Activated CD4-positive, alpha-beta T cell treated with anti-CD3 and anti-CD28 coated beads for 24 hours (primary cell): ENCODE measurements around the gene RNASEL.
A peak's percentile ranks its signal among the peaks of the same experiment; 100 is the strongest.

ENCODE experiments used
- DNase-seq, 2 donors: peaks; one replicate each; pipeline ENCODE4 v3.0.0-alpha.2; 2020; ENCODE audit warnings: low read depth in 2 of 2

The RNASEL gene

DNA sequence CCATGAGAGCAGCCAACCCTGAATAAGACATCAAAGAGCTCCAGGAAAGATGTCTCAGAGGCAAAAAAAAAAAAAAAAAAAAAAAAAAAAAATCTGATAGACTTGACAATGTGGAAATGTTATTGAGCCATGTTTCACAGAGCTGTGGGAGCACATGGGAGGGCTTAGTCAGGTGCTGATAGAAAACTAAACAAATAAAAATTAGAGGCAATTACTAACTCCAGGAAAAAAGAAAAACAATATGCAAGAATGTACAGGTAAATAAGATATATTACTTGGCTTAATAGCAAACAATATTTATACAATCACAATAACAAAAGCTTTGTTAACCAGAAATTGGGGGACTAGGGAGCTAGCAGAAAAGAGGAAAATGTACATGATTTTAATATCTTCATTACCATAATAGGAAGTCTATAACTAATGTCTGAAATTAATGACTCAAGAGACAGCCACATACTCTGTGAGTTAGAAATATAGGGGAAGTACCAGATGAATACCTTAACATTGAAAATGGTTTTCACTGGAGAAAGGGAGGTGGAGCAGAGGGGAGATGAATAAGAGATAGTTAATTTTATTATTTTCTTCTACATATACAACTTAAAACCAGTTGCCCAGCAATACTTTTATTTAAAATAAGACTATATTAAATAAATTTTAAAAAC is 32.0 kb upstream of the RNASEL start:
- no peak for DNase-seq

DNA sequence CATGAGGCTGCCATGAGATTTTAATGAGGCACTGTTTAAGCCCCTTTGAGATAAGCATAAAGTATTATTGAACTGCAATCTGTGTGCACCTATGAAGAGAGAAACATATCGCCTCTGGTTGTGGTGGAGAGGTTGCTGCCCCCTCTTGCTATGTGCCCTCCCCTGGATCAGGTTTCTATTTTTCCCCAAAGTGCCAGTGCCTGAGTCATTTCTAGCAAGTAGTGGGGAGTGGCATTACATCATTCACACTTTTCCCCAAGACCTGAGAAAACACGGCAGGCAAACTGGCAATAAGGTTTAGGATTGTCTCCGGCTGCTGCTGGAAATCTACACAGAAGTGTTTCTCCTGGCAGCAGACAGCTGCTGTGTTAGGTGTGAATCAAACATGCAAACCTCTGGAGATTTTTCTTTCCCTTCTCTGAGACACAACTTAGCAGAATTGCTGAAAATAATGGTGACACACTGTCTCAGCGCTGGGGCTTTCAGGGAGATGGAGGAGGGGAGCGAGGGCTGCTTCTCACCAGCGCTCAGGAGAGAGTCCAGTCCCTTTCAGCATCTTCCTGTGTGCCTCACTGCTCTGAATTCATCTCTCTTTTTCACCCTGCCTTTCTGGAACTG is 28.8 kb upstream of the RNASEL start:
- DNase-seq: no peak

DNA sequence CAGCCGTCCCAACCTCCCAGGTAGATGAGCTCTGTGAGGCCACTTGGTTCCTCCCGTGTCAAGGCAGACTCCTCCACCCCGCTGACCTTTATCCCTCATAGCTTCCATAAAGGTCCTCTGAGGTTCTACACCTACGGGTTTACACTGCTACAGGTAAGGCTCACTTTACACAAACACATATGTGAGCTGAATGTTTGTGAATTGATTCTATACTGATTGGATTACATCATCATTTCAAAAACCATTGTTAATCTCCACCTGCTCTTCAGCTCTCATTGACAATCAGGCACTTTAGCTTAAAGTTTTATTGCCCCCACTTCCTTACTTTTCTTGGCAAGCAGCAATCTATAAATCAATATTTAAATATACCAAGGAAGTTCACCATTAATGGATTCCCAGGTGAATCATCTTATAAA is 28.0 kb upstream of the RNASEL start:
- DNase-seq: no peak

DNA sequence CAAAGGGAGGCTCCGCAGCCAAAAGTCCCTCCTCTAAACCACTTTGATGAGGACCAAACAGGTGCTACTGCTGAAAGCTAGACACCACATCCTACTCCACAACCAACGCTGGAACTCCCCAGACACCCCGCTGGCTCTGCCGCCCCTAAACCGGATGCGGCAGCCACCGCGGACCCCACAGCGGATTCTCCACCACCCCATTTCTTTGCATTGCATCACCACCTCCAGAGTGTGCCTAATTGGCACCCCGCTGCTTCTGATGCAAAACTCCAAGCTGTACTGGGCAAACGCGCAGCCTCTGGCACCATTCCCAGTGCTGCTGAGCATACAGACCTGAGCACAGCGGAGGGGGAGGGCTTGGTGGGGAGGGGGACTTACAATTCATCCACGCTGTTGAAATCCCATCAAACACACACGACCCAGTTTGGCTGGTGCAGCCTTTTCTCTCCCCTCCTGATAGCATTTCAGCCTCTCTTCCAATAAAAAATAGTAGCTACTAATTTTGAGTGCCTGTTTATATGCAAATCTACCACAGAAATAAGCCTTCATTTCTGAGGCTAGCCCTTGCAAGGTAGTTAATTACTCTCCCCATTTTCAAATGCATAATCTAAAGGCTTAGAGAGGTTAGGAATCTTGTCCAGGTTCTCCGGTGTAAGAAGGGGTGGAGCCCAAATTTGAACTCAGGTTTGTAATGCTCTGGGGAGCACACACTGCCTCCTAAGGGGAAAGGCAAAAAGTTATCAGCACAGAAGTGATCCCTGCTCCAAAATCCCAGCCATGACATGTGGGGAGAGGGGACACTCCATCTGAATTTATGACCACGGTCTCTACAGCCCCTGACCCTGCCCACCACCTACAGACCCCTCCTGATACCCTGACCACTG is 27.3 kb upstream of the RNASEL start:
- peak; percentile 63 to 73 for DNase-seq

DNA sequence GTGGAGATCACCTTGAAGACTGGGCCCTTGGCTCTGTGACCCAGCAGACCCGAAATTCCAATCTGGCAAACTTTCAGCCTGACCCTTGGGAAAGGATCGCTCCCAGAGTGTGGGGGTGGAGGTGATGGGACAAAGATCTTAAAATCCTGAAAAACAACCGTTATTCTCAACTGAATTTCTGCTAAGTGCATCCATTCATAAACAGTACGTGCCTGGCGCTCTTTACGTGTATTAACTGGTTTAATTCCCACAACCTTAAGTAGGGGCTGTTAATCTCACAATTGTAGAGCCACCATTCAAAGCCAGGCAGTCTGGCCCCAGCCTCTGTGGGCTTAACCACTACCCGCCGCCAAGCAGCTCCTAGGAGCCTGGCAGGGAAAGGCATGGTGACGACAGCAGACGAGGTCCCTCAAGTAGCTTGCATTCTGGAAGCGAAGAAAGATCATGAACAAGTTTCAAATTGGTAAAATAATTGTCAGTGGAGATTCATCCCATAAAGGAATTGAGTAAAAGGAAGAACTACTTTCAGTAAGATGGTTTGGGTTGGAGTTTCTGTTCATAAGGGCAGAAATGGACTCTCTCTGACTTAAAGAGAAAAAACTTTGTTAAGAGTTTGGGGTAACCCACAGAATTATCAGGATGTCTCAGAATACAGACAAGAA is 26.5 kb upstream of the RNASEL start:
- DNase-seq: peak in 1 of 2 donors; percentile 36

DNA sequence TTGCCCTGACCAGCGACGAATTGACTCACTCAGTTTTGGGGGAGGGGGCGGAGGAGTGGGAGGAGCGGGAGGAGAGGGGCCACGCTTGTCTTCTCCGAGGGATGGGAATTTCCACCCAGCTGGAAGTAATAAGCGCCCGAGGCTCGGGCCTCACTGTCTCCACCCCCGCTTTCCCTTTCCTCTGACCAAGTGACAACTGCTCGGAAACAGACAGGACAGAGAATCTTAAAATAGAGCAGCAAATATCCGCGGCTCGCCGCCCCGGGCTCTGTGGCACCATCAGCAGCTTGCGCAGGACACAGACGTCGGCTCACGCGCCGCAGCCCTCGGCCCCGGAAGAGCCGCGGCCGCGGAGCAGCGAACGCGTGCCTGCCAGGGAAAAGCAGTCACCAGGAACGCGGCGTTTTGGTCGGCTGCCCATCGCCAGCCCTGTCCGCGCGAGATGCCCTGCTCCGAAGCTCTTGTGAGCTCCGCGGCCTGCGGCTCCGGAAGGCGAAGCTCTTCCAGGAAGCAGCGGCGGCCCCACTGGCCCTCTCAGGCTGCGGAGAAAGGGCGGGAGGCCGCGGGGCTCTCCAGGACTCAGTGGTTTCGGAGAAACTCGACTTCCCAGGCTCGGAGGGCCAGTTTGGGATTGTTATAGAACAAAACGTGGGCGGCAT is 25.9 kb upstream of the RNASEL start:
- peak; percentile 42 for DNase-seq

DNA sequence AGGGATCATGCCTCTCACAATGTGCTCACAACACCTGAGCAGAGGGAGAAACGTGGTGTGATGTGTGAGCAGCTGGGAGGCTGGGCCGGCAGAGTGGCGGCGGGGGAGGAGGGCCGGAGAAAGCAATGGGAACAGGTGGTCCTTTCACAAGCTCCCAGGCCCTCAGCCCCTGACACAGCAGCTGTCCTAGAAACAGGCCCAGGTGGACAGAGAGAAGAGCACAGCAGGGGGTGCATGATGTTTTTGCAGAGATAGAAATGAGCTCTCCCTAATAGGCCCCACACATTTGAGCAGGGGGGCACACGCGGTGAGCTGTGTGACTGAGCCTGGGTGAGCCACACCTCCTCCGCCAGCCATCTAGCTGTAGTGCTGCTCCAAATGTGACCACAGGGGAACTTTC is 22.7 kb upstream of the RNASEL start:
- DNase-seq: no peak

DNA sequence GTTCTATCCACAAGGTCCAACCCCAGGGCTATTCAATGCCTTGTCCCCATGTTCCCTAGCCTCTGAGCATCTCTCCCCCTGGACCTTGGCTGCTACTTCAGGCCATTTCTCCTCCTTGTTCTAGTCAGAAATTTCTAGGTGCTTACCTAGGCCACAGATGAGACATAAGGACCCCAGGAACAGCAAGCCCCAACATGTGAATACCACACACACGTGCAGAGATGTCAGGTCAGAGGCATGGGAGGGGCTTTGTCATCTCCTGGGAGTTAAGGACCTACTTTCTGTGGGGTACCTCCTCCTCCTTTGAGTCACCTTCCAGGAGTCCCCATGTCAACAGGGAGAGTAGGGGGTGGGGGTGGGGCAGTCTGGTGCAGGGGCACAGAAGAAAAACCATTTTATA is 22.3 kb upstream of the RNASEL start:
- DNase-seq: no peak

DNA sequence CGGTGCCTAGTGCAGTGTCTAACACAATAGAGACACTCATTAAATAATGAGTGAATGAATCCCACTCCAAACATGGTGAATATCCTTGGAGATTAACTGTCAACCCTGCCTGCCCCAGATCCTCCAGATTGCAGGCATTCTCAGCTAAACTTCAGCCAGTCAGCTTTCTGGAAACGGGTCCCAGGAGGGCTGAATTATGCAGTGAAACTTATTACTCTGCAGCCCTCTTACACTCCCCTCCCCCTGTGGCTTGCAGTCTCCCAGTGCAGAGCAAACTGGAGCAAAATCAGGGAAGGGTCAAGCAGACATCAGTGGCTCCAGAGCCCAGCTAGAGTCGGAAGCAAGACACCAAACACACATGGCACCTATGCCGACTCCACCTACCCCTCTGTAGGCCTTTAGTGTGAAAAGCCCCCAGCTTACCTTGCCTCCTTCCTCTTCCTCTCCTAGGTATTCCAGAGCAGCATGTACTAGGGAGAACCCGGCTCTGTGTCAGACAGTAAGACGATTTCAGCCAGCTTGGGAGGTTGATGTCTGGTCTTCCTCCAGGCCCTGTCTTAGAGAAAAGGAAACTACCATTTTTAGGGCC is 21.6 kb upstream of the RNASEL start:
- no peak for DNase-seq

DNA sequence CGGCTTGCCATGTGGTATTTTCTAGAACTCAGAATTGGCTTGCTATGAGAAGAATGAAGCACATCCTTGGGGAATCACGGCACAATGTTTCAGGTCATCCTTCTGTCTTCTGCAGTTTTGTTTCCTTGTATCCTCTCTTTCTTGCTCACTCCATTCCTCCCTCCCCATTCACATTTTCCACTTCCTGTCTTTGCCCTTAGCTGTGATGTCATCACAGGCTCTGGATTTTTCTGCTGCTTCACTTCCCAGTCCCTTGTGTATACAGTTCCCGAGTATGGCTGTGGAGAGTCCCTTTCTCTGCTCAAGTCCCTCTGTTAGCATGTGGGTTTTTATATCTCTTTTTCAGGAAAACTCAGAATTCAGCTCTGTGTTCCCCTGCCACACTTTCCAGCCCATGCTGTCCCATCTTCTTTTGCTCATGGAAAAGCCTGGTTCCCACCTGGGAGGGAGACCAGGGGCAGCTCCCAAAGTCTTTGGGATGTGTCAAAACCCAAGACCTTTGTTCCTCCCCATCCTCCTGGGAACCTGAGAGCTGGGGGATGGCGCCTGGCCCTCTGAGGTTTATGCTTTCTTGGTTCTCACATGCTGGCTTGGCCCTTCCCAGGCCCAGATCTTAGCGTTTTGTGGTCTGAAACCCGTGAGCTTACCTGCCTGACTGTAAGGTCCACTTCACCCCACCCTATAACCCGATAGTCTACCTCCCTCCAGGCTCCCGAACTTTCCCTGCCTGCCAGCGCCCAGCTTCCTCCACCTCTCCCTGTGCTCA is 20.0 kb upstream of the RNASEL start:
- DNase-seq: no peak

DNA sequence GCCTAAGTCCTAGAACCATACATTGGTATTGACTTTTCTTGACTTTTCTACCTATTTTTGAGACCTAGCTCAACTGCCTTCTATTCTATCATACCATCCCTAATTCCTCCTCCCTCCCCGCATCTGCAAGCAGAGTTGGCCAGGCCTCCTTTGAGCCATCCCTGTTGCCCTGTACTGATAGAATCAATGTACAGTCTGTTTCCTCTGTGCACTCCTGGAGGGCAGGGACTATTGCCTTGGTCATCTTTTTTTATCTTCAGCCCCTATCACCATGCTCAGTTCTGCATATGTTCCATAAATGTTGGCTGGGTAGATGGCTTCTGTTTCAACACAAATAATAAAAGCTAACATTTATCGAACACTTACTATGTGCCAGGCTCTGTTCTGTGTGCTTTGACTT is 19.2 kb upstream of the RNASEL start:
- no peak for DNase-seq

DNA sequence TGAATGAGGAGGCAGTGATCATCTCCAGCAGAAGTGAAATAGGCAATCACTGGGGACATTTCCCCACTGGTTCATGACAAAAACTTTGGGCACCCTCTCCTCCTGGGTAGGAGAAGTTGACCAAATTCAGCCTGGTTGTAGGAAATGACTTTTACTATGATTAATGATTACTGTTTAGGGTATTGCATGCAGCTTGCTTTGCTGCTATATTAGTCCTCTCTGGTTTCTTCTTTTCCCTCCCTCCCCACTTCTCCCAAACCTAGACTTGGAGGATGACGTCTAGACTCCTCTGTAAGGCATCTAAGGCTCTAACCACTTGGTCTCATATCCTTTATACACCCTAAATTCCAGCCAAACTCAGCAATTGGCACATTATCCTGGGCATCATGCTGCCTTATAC is 18.5 kb upstream of the RNASEL start:
- DNase-seq: no peak

DNA sequence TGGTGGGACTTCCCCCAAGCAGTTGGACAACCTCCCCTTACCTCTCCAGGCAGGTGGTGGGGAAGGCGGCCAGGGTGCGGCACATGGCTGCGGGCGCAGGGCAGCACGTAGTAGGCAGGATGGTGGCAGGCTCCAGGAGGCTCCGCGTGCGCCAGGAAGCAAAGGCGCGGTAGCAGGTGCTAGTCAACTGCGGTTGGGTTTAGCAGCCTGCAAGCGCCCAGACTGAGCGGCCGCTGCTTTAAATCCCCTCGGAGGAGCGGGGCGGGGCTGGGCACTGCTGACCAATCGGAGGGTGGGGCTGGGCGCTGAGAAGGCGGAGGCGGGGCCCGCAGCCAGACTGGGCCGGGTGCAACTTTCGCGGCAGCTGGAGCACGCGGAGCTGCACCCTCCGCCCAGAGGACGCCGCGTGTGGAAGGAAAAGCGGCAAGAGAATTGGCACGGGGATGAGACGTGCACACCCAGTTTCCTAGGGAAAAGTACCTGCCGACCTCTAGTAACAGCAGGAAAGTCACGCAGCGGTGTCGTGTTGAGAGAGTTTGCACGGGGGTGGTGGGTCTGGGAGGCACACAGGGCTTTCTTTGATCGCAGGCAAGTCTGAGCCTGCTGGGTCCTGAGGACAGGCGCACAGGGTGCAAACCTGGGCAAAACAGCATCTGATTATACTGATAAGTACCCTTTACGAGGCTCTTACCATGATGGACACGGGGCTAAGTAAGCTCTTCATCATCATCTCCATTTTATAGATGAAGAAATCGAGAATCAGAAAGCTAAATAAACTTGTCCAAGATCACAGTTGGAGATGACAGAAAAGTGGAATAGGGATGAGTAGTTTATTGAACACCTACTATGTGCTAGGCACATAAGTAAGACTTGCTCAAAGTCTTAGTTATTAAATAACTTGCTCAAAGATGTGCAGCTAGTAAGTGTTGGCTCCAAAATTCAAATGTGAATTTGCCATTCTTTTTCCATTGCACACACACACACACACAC is 15.4 kb upstream of the RNASEL start, which contains the start of gene RGS16:
TSS of gene RGS16 (minus strand) at position 215 of the 990 bp plus-strand sequence. CDS start at position 85, 130 bp downstream.
- peak; percentile 93 to 94 for DNase-seq

DNA sequence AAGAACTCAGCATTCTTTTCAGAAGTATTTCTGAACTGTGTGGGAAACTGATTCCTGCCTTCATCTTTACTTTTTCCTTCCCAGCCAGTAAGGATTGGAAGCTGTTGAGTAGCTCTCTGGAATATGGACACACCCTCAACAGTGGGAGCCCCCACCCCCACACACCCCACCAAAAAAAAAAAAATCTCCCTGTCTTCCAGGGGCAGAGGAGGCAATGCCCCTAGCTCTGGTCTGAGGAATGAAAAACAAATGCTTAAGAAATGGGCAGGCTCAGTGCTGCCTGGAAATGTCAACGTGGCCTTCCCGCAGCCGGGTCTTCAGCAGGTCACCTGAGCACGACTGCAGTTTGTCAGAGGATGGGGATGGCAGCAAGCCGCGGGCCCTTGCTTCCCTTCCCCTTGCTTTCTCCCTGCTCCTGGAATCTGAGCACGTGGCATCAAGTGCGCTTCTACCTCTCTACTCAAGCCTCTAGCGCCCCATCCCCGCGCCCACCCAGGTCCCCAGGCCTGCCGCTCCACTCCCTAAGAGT is 14.7 kb upstream of the RNASEL start:
- DNase-seq: no peak

DNA sequence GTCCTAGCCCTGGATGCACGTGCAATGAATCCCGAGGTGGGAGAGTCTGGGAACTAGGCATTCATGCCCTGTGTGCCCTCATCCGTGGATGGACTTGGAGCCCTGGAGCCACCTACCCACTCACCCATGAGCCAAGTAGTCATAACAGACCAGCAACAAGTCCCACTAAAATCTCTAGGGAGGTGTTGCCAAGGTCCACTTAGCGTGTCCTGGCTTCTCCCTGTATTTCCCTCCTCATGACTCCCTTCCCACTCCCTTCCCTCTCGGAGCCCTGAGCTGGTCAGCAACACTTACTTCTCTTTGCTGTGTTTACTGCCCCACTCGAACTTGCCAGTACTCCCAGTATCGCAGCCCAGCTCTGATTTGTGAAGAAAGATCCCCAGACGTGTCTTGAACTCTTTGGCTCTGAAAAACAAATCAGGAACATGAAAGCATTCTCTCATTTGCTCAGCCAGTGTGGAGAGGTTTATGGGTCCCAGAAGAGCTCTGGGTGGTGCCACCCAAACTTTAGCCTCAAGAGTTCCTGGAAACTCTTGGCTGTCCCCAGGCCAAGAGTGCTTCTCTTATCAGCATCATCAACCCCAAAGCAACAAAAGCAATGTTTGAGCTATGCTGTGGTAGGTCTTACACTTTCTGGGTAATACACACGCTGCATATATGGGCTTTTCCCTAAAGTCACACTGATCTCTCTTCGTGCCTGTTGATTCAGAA is 14.0 kb upstream of the RNASEL start:
- no peak for DNase-seq

DNA sequence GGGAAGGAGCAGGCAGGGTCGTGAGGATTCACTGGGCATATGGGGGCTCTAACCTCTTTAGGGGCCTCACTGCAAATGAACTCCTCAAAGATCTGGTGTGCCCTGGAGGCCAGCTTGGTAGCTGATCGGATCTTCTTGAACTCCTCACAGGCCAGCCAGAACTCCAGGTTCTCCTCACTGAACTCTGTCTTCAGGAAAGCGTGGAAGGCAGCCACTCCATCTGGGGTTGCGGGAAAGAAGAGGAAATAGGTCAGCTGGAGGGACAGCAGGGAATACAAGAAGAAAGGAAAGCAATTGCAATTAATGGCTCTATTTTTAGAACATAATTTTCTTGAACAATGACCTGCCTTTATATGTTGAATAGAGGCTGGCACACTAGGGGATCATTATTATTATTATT is 12.9 kb upstream of the RNASEL start:
- no peak for DNase-seq

DNA sequence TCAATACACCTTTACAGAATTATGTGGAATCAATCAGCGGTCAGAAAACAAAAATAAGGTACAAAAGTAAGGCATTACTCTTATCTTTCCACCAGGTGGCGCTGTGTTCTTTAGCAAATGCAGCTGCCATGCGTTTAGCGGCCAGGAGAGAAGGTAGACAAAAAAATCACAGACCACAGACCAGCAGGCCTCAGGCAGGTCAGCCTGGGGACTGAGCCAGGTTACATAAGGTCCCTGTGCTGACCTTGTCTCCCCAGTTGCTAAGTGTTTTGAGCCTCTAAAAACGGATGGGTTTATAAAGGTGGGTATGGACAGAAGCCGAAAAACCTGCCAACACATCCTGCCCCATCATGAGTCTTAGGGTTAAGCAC is 12.3 kb upstream of the RNASEL start:
- DNase-seq: peak; percentile 38 to 60

DNA sequence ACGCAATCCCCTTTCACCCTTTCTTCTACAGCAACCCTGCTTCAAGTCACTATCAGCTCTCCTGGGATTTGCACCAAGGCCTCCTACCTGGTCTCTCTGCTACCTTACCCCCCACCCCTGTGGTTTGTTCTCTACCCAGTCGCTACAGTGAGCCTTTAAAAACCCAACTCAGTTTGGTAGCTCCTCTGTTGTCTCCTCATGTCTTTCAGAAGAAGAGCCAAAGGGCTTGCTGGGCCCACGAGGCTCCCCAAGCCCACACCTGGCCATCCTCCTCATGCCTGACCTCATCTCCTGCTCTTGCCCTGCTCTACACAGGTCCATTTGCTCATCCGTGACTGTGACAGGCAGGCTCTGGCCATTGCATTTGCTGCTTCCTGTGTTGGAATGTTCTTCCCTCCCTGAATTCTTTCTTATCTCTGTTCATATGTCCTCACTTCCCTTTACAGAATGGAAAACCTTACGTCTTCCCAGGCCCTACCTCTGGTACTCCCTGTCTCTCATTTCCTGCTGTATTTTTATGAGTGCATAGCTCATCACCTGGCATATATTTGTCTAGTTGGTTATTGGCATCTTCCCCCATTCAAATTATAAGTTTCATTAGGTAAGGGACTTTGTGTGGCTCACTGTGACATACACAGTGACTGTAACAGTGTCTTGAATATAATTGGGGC is 11.8 kb upstream of the RNASEL start:
- DNase-seq: no peak
